ENCODE data around the gene DAPK1.

DAPK1 gene

DNA sequence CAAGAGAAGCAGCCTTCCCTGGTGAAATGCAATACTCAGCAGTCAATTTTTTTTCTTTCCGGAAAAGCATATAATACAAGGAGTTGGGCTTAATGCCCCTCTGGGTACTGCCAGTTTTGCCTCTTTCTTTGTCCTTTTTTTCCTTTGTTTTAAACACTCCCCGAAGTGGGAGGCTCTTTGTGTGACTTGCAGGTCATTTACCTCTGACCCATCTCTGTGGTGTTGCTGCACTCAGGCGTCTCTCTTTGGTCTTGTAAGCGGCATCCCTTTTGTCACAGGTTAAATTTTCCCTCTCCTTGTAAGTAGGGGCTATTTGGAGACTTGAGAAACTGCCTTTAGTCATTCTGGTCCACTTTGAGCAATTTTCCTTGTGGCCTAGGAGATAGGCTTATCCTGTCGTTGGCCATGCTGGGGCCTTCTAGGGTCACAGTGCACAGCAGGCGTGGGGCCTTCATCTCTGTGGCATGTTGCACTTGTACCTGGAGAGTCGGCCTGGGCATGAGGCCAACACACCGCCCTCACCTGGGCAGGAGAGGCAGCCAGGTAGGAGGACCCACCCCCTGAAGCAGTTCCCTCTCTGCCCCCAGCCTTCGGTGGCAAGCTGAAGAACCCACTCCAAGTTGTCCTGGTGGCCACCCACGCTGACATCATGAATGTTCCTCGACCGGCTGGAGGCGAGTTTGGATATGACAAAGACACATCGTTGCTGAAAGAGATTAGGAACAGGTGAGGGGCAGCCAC, 200.6 kb downstream of the DAPK1 start:
- no peak for DNase-seq

DNA sequence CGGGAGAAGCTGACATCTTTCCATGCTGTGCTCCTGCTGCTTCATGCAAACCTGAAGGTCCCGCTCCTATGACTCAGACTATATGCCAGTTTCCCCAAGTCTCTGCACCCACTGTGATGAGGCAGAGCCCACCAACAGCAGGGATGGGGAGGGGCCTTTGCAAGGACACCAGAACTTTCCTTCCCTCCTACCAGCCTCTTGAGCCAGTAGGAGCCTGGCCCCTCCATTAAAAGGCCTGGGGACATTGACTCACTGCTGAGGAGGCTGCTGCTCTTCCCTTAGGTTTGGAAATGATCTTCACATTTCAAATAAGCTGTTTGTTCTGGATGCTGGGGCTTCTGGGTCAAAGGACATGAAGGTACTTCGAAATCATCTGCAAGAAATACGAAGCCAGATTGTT, 202.2 kb downstream of the DAPK1 start:
- no peak for DNase-seq

DNA sequence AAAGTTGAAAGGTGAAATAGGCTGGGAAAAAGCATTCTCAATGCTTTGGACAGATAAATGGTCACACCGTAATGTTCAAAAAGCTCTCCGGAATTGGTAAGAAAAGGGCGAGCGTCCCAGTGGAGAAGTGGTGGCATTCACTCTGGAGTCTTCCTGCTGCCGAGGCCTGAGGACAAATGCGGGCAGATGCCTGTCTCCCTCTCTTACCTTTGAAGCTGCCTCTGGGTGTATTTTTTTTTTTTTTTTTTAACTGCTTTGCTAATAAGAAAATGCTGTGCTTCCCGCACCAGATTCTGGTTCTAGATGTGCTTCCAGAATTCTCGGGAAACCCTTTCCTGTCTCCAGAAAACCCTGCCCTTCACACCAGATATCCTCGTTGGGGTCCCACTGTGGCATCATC, 203.8 kb downstream of the DAPK1 start:
- no peak for DNase-seq

DNA sequence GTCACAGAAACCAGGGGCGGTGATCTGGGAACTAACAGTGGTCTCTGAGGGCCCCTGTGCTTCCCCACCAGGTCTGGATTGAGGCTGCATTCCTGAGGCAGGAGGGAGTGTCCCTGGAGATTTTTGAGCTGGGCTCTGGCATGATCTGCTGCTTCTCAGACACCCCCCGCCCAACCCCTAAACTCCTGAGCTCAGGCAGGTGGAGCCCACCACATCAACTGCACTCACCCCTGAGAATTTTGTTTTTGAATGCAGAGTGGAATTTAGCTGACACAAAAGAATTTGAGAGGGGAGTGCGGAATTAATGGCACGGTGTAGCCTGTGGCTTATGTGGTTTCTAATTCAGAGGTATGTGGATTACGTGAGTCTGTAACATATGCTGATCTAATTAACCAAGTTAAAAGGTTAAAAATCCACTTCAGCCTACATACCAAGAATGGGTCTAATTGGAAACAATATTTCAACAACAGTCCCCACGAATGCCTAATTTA, 204.3 kb downstream of the DAPK1 start:
- no peak for DNase-seq

DNA sequence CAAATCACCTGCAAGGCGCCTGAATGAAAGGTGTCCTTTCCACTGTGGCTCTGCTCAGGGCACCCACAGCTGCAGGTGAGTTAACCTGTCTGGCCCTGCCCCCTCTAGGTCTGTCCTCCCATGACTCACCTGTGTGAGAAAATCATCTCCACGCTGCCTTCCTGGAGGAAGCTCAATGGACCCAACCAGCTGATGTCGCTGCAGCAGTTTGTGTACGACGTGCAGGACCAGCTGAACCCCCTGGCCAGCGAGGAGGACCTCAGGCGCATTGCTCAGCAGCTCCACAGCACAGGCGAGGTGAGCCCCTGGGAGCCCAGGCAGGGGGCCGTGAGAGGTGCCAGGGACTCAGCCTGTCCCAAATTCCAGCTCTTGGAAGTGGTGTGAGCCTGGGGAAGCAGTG, 205.3 kb downstream of the DAPK1 start:
- no peak for DNase-seq

DNA sequence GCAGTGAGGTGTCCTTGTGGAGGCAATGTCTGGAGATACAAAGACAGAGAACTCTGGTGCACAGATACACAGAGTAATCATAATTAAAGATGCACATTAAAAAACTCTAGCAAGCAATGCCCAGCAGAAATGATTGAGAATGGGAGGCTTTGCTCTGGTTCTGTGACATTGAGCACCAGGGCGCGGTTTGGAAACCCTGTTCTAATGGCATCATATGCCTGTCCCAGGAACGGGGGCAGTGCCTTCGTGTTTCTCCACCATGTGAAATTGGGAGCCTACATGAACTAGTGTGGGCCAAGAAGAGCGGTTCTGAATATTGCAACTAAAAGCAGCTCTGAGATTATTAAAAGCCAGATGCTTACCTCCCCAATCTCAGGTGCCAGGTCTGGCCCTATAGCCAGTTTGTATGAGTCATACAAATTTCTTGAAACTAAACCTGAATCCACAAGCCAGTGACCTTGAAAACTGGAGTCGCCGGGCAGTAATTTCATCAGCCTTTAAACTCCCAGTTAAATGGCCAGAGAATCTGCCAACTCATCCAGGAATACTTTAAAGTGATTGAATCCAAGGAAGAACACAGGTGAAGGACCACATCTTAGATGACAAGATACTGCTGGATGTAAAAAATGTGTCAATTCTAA, 206.1 kb downstream of the DAPK1 start:
- no peak for DNase-seq

DNA sequence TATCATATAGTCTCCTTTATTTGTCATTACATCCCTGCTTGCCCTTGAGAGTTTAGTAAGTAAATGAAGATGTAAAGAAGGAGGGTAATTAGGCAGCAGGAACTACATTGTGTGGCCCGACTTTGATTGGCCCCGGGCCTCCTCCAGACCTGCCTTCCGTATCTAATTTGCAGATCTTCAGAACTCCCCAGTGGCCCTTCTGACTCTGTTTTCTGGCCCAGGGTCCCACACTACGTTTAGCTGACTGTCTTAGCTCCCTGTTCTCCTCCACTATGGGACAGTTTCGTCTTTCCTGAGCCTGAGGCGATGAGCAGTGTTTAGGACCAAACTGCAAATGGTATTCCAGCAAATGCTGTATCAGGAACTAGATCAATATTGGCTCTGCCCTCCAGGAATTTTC, 206.7 kb downstream of the DAPK1 start:
- DNase-seq = no peak

DNA sequence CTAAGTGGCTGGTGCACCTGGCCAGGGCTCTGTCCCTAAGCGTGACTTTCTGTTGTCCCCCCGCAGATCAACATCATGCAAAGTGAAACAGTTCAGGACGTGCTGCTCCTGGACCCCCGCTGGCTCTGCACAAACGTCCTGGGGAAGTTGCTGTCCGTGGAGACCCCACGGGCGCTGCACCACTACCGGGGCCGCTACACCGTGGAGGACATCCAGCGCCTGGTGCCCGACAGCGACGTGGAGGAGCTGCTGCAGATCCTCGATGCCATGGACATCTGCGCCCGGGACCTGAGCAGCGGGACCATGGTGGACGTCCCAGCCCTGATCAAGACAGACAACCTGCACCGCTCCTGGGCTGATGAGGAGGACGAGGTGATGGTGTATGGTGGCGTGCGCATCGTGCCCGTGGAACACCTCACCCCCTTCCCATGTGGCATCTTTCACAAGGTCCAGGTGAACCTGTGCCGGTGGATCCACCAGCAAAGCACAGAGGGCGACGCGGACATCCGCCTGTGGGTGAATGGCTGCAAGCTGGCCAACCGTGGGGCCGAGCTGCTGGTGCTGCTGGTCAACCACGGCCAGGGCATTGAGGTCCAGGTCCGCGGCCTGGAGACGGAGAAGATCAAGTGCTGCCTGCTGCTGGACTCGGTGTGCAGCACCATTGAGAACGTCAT, 208.5 kb downstream of the DAPK1 start:
- no peak for DNase-seq

DNA sequence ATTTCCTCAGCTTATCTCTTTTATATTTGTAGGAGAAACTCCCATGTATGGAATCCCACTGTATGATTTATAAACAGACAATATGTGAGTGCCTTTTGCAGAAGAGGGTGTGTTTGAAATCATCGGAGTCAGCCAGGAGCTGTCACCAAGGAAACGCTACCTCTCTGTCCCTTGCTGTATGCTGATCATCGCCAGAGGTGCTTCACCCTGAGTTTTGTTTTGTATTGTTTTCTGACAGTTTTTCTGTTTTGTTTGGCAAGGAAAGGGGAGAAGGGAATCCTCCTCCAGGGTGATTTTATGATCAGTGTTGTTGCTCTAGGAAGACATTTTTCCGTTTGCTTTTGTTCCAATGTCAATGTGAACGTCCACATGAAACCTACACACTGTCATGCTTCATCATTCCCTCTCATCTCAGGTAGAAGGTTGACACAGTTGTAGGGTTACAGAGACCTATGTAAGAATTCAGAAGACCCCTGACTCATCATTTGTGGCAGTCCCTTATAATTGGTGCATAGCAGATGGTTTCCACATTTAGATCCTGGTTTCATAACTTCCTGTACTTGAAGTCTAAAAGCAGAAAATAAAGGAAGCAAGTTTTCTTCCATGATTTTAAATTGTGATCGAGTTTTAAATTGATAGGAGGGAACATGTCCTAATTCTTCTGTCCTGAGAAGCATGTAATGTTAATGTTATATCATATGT, 210.3 kb downstream of the DAPK1 start:
- DNase-seq = no peak

DNA sequence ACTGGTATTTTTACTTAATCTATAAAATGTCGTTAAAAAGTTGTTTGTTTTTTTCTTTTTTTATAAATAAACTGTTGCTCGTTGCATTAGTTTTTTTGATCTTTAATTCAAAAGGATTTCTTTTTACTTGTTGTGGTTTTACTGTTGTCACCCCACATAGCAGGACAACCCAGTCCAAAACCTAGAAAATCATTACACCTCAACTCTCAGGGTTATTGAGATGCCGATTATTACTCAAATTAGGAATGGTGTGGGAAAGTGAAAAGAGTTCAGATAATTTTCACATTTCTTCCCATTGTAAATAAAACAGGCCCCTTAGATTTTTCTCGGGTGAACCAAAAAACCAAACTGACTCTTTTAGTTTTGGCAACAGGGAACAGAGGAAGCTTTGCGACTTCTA, 210.9 kb downstream of the DAPK1 start:
- no peak for DNase-seq

DNA sequence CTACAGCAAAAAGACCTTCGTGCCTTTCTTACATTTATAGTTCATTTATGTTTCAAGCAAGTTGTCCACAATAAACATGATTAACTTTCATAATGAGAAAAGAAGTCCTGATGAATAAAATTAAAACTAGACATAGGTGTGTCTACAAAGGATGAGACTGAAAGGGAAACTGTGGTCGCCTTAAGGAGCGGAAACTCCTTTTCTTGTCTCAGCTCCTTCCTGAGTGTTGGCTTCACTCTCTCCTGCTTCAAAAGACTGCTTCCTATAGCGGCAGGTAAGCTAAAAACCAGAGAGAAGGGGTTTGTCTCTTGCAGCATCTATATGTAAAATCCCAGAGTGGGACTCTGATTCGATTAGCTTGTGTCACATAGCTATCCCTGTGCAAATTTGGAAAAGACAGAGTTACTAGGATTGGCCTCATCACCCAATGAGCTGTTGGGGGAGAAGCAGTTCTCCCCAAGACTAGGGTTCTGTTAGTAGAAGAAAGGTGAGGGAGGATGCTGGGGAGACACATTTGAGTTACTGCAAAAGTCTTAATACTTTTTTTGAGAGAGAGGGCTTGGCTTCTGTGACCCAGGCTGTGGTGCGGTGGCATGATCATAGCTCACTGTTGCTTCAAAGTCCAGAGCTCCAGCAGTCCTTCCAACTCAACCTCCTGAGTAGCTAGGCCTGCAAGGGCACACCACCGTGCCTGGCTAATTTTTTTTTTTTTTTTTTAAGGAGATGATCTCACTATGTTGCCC, 211.5 kb downstream of the DAPK1 start:
- DNase-seq = no peak

DNA sequence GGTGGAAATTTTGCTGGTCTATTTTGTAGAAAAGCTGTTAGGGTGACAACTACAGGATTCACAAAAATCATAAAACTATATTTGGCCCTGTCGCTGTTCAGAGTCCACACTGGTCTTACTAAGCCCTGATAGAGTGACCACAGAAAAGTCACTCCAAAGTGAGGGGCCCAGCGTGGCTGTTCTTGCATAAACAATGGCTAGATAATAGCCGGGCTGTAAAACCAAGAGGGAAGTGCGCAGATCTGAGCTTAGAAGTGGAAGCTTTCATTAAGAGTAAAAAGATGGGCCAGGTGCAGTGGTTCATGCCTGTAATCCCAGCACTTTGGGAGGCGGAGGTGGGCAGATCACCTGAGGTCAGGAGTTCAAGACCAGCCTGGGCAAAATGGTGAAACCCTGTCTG, 212.8 kb downstream of the DAPK1 start:
- DNase-seq = no peak

DNA sequence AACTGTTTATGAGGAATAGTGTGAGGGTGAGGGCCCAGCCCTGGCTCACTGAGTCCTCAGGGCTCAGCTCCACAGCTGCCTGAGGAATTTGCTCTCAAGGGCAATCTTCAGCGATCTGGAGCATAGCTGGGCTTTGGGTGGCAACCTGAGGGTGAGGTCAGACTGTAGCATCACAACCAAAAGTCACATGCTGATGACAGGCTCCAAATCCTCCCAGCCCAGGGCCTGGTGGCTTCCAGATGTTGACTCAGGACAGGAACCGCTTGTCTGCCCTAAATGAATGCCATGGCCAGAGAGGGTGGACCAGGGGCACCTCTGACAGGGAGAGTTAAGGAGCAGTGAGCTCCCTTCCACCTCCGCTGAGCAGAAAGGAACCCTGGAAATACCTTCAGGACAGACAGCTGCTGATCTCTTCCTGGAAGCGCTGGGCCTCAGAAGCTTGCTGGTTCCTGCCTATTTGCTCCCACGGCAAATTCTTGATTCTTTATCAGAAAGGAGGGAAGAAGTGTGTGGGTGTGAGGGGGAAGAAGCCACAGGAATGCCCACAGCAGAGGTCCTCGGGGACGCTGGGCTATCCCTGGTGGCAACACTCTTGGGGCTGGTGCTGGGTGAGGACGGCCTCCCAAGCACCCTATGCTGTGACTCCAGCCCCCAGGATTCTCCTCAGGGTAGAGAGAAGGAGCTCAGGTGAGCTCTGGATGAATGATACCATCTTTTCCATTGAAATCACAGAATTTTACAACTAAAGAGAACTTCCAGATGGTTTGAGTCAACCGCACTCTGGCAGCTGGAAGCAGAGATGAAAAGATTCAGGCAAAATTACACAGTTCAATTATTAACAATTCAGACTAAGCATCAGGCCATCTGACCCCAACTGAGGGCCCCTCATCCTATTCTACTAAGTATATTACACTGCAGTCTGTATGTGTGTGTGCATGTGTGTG, 214.5 kb downstream of the DAPK1 start:
- DNase-seq = no peak

DNA sequence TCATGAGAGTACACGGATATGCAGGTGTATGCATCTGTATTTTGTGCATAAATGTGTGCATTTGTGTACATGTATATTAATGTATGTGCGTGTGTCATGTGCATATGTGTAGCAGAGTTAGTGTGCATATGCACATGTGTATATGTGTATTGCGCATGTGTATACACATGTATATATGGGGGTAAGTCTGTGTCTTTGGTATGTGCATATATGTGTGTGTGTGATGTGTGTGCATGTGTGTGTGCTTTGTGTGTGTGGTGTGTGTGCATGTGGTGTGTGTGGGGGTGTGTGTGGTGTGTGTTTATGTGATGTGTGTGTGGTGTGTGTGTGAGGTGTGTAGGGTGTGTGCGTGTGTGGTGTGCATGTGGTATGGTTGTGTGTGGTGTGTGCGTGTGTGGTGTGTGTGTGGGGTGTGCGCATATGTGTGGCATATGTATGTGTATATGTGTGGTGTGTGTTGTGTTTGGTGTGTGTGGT, 215.2 kb downstream of the DAPK1 start:
- DNase-seq = no peak

DNA sequence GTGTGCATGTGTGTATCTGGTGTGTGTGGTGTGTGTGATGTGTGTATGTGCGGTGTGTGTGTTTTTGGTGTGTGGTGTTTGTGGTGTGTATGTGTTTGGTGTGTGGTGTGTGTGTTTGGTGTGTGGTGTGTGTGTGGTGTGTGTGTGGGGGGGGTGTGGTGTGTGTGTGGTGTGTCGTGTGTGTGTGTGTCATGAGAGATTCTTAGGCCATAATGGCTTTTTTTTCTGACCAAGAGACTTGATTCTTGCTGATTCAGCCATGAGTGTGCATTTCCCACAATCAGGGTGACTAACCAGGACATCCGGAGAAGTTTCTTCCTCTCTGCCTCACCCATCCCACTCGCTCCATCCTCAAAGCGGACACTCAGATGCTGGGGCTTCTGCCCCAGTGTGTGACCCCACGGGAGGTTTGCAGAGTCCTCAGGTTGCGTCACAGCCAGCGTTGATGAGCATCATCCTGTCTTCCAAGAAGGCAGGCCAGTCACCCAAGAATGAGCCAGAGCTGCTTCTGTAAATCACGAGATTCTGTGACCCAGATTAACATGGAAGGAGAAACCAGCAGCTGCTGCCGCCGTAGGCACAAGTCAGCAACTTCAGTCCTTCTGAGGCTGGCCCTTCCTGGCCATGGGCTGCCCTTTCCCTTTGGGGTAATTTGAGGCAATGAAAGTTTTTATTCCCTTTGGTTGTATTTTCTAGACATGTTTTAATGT, 215.8 kb downstream of the DAPK1 start:
- DNase-seq = no peak

DNA sequence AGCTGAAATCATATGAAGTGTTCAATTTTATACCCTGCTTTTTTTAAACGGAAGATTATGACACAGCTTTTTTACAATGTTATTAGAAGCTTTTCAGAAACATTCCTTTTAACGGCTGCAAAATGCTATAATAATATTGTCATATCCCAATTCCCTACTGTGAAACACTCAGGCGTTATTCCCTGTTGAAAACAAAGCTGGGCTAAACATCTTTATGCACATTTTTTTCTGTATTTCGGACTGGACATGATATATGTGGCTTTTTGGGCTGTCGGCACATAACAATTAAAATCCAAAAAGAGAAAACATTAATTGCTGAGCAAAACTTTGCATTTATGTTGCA, 216.3 kb downstream of the DAPK1 start:
- DNase-seq = no peak

DNA sequence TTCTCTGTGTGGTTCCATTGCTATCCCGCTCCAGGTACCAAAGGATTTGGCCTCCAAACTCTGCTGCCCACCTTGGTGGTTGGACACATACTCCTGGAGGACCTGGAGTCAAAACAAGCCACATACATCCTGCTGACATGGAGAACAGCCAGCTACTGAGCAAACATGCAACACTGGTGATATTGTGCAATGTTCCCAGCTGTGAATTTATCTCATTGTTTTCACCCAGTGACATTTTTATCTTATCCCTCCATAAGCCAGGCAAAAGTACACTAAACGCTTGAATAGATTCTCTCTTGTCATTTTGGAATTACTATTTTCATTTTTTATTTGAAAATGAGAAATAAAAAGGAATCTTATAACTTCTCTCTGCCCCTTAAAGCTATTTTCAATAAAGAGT, 217.2 kb downstream of the DAPK1 start:
- no peak for DNase-seq

DNA sequence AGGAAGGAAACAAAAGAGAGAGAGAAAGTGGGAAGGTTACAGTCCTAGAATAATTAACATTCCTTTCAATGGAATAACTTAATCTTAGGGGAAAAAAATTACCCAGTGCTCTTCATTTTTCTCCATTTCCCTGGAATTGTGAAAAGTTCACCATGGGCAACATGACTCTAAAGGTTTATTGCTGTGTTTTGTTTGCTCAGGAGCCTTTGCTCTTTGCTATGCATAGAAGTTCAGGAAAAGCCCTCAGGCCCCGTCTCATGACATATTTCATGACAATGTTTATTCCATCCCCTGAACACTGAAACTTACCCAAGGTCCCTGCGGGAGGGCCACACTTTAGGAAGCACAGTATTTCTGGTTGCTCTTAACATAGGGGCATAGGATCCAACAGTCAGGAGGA, 218.5 kb downstream of the DAPK1 start:
- no peak for DNase-seq

DNA sequence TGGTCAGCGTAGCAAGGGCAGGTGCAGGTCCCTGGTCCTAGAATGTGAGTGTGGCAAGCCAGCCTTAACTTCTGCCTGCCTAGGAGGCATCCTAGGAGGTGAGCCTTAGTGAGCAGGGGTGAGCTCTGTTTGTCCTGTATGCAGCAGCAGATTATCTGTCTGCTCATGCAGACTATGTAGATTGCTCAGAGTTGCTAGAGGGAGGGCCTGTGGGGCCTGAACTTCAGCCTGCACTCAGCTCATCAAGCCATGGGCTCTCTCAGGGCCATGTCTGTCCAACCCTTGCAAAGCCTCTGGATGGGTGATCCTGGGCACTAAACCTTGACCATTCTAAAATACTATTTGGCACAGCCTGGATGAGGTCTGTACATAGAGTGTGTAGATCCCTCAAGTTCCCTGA, 219.8 kb downstream of the DAPK1 start:
- DNase-seq = no peak

DNA sequence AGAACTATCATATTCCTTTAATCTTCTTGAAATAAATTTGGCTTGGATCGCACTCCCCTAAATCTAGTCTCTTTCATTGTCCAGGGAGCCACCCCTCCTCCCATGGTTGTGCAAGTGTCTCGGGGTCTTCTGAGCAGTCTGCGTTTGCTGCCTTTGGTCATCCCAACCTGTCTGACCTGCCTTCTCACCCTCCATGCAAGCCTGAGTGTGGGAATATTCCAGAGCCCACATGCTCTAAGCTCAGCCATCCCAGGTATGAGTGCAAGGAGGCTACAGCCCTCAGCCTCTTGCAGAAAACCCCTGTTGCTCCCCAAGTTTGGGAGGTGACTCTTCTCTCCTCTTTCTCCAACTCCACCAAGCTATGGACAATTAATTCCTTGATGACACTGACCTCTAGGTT, 220.6 kb downstream of the DAPK1 start:
- no peak for DNase-seq

Measured in NCI-H524 treated with DMSO at 0.1 percent for 48 hours (cell line).